GM12864 (cell line): ENCODE measurements around the gene NR3C2.

Source experiments
- DNase-seq: peaks from one replicate; pipeline ENCODE4 v3.0.0-alpha.2; 2011; ENCODE audit warnings: low read depth
- H3K4me3 ChIP-seq: 2 replicates; pipeline ENCODE4 v1.5.1; 2011; ENCODE audit warnings: mild to moderate bottlenecking, low read depth, low read length, control low read depth
- CTCF ChIP-seq: IDR thresholded peaks from 2 replicates; pipeline ENCODE4 v1.5.1; 2011; ENCODE audit warnings: low read depth, mild to moderate bottlenecking, moderate library complexity, low read length, control low read depth, inconsistent platforms; ENCODE audit errors: missing control alignments

Gene NR3C2

GRCh38 chr4:148240241-148240640 is 202.0 kb downstream of the NR3C2 start:
- no peak for TF ChIP-seq CTCF
- DNase-seq = no peak

GRCh38 chr4:148239494-148239985 is 202.7 kb downstream of the NR3C2 start:
- DNase-seq = no peak
- H3K4me3 ChIP-seq = no peak overlapping the region
- no peak for TF ChIP-seq CTCF

More at GRCh38 chr4:148240241-148240640, 202.0 kb downstream of the NR3C2 start:
- H3K4me3 ChIP-seq = no peak overlapping the region

GRCh38 chr4:148238811-148239493 is 203.3 kb downstream of the NR3C2 start:
- H3K4me3 ChIP-seq = no peak overlapping the region
- TF ChIP-seq CTCF = no peak
- no peak for DNase-seq

GRCh38 chr4:148238086-148238485 is 204.1 kb downstream of the NR3C2 start:
- TF ChIP-seq CTCF = no peak

DNA sequence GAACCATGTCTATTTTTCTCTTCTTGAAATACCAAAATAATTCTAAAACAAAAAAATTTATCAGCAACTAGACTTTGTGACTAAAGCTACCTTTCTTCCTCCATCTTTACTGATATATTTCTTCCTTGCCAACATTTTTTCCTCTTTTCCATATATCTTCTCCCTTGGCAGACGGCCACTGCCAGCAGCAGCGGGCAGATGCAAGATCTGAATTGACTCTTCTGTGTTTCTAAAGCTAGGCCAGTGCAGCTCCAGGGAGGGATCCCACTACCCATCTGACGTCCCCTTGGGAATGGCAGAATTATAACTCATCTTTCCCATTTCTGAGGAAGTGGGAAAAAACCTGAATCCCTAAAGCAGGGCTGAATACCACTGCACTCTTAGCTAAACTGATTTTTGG is 206.4 kb downstream of the NR3C2 start:
- no peak for DNase-seq
- no peak overlapping the region for H3K4me3 ChIP-seq
- TF ChIP-seq CTCF = no peak

More at GRCh38 chr4:148238086-148238485, 204.1 kb downstream of the NR3C2 start:
- no peak overlapping the region for H3K4me3 ChIP-seq
- no peak for DNase-seq

GRCh38 chr4:148229798-148230197 is 212.4 kb downstream of the NR3C2 start:
- no peak overlapping the region for H3K4me3 ChIP-seq
- no peak for DNase-seq
- no peak for TF ChIP-seq CTCF

- TF ChIP-seq CTCF = no peak
- no peak overlapping the region for H3K4me3 ChIP-seq
- no peak for DNase-seq
These were observed 213.2 kb downstream of the NR3C2 start for GRCh38 chr4:148229028-148229427.
